ENCODE results near the gene TM2D3. TPM values are rescaled to one million over a fixed set of nuclear protein-coding genes. Genes with fewer than 3 reads are reported as not detected.

Gene TM2D3
- total RNA-seq, 1 experiment from 2014 or later: 34.9 TPM

GRCh38 chr15:101651554-101652097 is 555 bp downstream of the TM2D3 start:
- no peaks in the 10 kb centered on the region for H3K79me1 ChIP-seq (ENCODE audit: insufficient read depth, low read depth, low read length, poor library complexity, severe bottlenecking)
- H2BK12ac ChIP-seq (ENCODE audit: insufficient read length, low read depth, low read length): no peak overlapping the region
- peak overlapping the region; percentile 72 for H3K9ac ChIP-seq (ENCODE audit: extremely low read depth, insufficient read length, low read length)
- H3K56ac ChIP-seq (ENCODE audit: insufficient read length, low read depth, low read length): no peak overlapping the region
- no CpG with 5 or more reads among the region's 32 CpGs for WGBS (ENCODE audit: extremely low coverage, insufficient read length, low lambda C conversion rate)
- peak overlapping the region; percentile 11 for H2AFZ ChIP-seq (ENCODE audit: low read length)
- no peak overlapping the region for H2BK5ac ChIP-seq (ENCODE audit: insufficient read length, low read length)
- DNase-seq: no peak
- no peak overlapping the region for H2BK20ac ChIP-seq (ENCODE audit: low read depth, low read length, poor library complexity, severe bottlenecking)
- no peak overlapping the region for H3K27ac ChIP-seq (ENCODE audit: insufficient read length, low read depth, low read length)
- no peak overlapping the region for H2BK120ac ChIP-seq (ENCODE audit: low read depth, low read length, poor library complexity, severe bottlenecking)
- no peak overlapping the region for H4K8ac ChIP-seq (replicated peaks; ENCODE audit: insufficient read length, low read depth, low read length)
- H4K5ac ChIP-seq (ENCODE audit: insufficient read length, low read depth, low read length): no peak overlapping the region
- peak overlapping the region; percentile 71 for H3K4me2 ChIP-seq (ENCODE audit: insufficient read depth, insufficient read length, low read length)
- peaks cover 3% of the 10 kb centered on the region; the same call in 1 of the 2 replicates for H3K79me2 ChIP-seq (ENCODE audit: insufficient read depth, low read length)
- peaks cover 2 to 7% of the 10 kb centered on the region in 2 experiments; a peak in 3 of 5 replicates for H3K9me3 Mint-ChIP-seq
- no peak overlapping the region for H4K91ac ChIP-seq (ENCODE audit: insufficient read length, low read depth, low read length)
- H3K4me1 Mint-ChIP-seq: peaks cover 7 to 9% of the 10 kb centered on the region in 2 experiments
- H3K23ac ChIP-seq (ENCODE audit: insufficient read length, low read depth, low read length): no peak overlapping the region
- H3K27me3 ChIP-seq (ENCODE audit: insufficient read depth, low read length): no peaks in the 10 kb centered on the region
- H3K4me1 ChIP-seq (ENCODE audit: insufficient read depth, low read length): no peaks in the 10 kb centered on the region
- peak overlapping the region in 2 of 3 experiments; percentile 40 to 87; a peak in 2 of 7 replicates for H3K27ac Mint-ChIP-seq
- no peak overlapping the region for H3K18ac ChIP-seq (ENCODE audit: insufficient read length, low read depth, low read length)
- peaks cover 9 to 30% (median 21%) of the 10 kb centered on the region in 3 experiments; a peak in 6 of 7 replicates for H3K36me3 Mint-ChIP-seq (ENCODE audit: insufficient read depth in 1 of 3, low read depth in 3 of 3)
- peaks cover 3% of the 10 kb centered on the region for H3K23me2 ChIP-seq (ENCODE audit: insufficient read length, low read depth, low read length, poor library complexity, severe bottlenecking)
- H3K9me3 ChIP-seq (ENCODE audit: control insufficient read depth, low read depth, low read length): no peaks in the 10 kb centered on the region
- H3K14ac ChIP-seq (ENCODE audit: insufficient read depth, low read length): peak overlapping the region; percentile 58; the same call in 1 of the 2 replicates
- no peak for TF ChIP-seq CTCF (conservative IDR thresholded peaks at IDR 0.05)
- H2AK5ac ChIP-seq (ENCODE audit: insufficient read length, low read length): no peak overlapping the region
- no peak overlapping the region for H2BK15ac ChIP-seq (ENCODE audit: low read depth, low read length)
- no peaks in the 10 kb centered on the region for H3K27me3 Mint-ChIP-seq (ENCODE audit: low read depth)
- H3T11ph ChIP-seq (ENCODE audit: low read length): no peak overlapping the region
- no peak overlapping the region for H3K4ac ChIP-seq (ENCODE audit: low read depth, low read length)
- no peaks in the 10 kb centered on the region for H4K20me1 ChIP-seq (ENCODE audit: control insufficient read depth, insufficient read depth, insufficient read length)
- peak overlapping the region; percentile 91 to 94 for H3K4me3 Mint-ChIP-seq

Measured in H9 (cell line).